H1 (cell line): ENCODE results near the gene KAT8. TPM values are rescaled to one million over a fixed set of nuclear protein-coding genes. Genes with fewer than 3 reads are reported as not detected.

Source experiments
- CTCF ChIA-PET: fragments of 300-600 bp; sonication (Branson Sonifier 250); formaldehyde crosslinking; loops from one replicate; lab custom pipeline; 2021; ENCODE audit not compliant: partially characterized antibody; lab: Charles Lee
- POLR2A ChIA-PET: fragments of 300-600 bp; sonication (Branson Sonifier 250); formaldehyde crosslinking; loops from one replicate; lab custom pipeline; 2021; ENCODE audit warnings: inconsistent platforms; ENCODE audit not compliant: partially characterized antibody; lab: Charles Lee
- DNase-seq, 2 experiments: peaks; one replicate each; pipeline versions ENCODE4 v3.0.0 to v3.0.0-alpha.2; 2010 to 2022; ENCODE audit warnings: low spot score in 2 of 2, low read depth in 1 of 2, mixed read lengths in 1 of 2
- FAIRE-seq: peaks from 2 replicates; lab custom pipeline; 2011; peaks lifted over from hg19 to GRCh38; lab: Jason Lieb, UNC
- H2AFZ ChIP-seq: 2 replicates; pipeline ENCODE4 v1.8.1; 2012; ENCODE audit warnings: low read length, inconsistent platforms
- H2AK5ac ChIP-seq: 2 replicates; pipeline ENCODE4 v1.6.1; 2013; ENCODE audit warnings: low read depth, low read length
- H2BK120ac ChIP-seq: replicated peaks from 2 replicates; pipeline ENCODE3; 2013; ENCODE audit warnings: low read depth, low read length, inconsistent platforms
- H2BK12ac ChIP-seq: 2 replicates; pipeline ENCODE4 v1.6.1; 2013; ENCODE audit warnings: low read depth, low read length
- H2BK15ac ChIP-seq: 2 replicates; pipeline ENCODE4 v1.6.1; 2013; ENCODE audit warnings: low read length
- H2BK20ac ChIP-seq: 2 replicates; pipeline ENCODE4 v1.6.1; 2013; ENCODE audit warnings: low read length
- H2BK5ac ChIP-seq: 2 replicates; pipeline ENCODE4 v1.6.1; 2013; ENCODE audit warnings: low read depth, low read length
- H3K14ac ChIP-seq: 2 replicates; pipeline ENCODE4 v1.6.1; 2013; ENCODE audit warnings: inconsistent platforms; ENCODE audit not compliant: insufficient read length
- H3K18ac ChIP-seq: 2 replicates; pipeline ENCODE4 v1.6.1; 2013; ENCODE audit warnings: low read length; ENCODE audit errors: extremely low read depth
- H3K23ac ChIP-seq: 2 replicates; pipeline ENCODE4 v1.6.1; 2013; ENCODE audit warnings: inconsistent platforms; ENCODE audit not compliant: insufficient read length
- H3K23me2 ChIP-seq: 2 replicates; pipeline ENCODE4 v1.6.1; 2013; ENCODE audit warnings: low read depth, low read length
- H3K27ac ChIP-seq: 2 replicates; pipeline ENCODE4 v1.6.1; 2011; ENCODE audit warnings: low read depth, low read length, inconsistent platforms
- H3K27me3 ChIP-seq, 4 experiments: replicated peaks in 1 of 4; 1 replicate in 1 of 4; 2 replicates in 3 of 4; pipeline versions ENCODE4 v1.6.1 to v1.8.1; 2011 to 2013; ENCODE audit warnings: low read length in 3 of 4, mild to moderate bottlenecking in 3 of 4, inconsistent platforms in 2 of 4, mixed read lengths in 2 of 4, moderate library complexity in 1 of 4; ENCODE audit not compliant: control insufficient read depth in 3 of 4, insufficient read depth in 3 of 4; ENCODE audit errors: extremely low read depth in 1 of 4
- H3K36me3 ChIP-seq, 4 experiments: 2 replicates each; pipeline versions ENCODE4 v1.6.1 to v1.8.1; 2011 to 2013; ENCODE audit warnings: mild to moderate bottlenecking in 4 of 4, low read length in 3 of 4, moderate library complexity in 2 of 4, control low read depth in 1 of 4, inconsistent platforms in 1 of 4; ENCODE audit not compliant: insufficient read depth in 4 of 4, control insufficient read depth in 2 of 4
- H3K4ac ChIP-seq: replicated peaks from 2 replicates; pipeline ENCODE3; 2013; ENCODE audit warnings: low read length, low read depth, mixed read lengths, inconsistent platforms; ENCODE audit not compliant: insufficient read length
- H3K4me1 ChIP-seq, 4 experiments: replicated peaks in 1 of 4; 1 replicate in 1 of 4; 2 replicates in 3 of 4; pipeline versions ENCODE4 v1.6.1 to v1.8.1; 2011 to 2013; ENCODE audit warnings: low read length in 3 of 4, inconsistent platforms in 2 of 4, mixed read lengths in 1 of 4; ENCODE audit not compliant: insufficient read depth in 4 of 4, control insufficient read depth in 3 of 4
- H3K4me2 ChIP-seq, 2 experiments: 2 replicates each; pipeline versions ENCODE4 v1.6.1 to v1.8.1; 2011 to 2013; ENCODE audit warnings: low read depth in 2 of 2, low read length in 2 of 2, control low read depth in 1 of 2, inconsistent platforms in 1 of 2, mild to moderate bottlenecking in 1 of 2; ENCODE audit not compliant: insufficient read depth in 1 of 2
- H3K4me3 ChIP-seq, 4 experiments: fragments of 200-600, 300-600 bp in 1 of 4; sonication (generic), shearing (Covaris generic), sonication (Bioruptor Twin) in 1 of 4; 2 replicates each; pipeline versions ENCODE4 v1.5.1 to v1.8.1; 2011 to 2016; ENCODE audit warnings: low read length in 4 of 4, low read depth in 3 of 4, control low read depth in 2 of 4, inconsistent platforms in 2 of 4, mild to moderate bottlenecking in 2 of 4, mixed read lengths in 1 of 4, moderate library complexity in 1 of 4; ENCODE audit not compliant: insufficient read depth in 2 of 4; ENCODE audit errors: extremely low read depth in 1 of 4
- H3K56ac ChIP-seq: replicated peaks from 2 replicates; pipeline ENCODE3; 2013; ENCODE audit warnings: low read depth, mild to moderate bottlenecking, mixed read lengths, low read length, inconsistent platforms; ENCODE audit not compliant: insufficient read length
- H3K79me1 ChIP-seq: 2 replicates; pipeline ENCODE4 v1.6.1; 2013; ENCODE audit warnings: low read depth, low read length, control low read depth
- H3K79me2 ChIP-seq, 2 experiments: 2 replicates each; pipeline versions ENCODE4 v1.6.1 to v1.8.1; 2012 to 2013; ENCODE audit warnings: low read length in 2 of 2, mild to moderate bottlenecking in 2 of 2, inconsistent platforms in 1 of 2; ENCODE audit not compliant: insufficient read depth in 2 of 2, control insufficient read depth in 1 of 2
- H3K9ac ChIP-seq, 4 experiments: replicated peaks in 1 of 4; 1 replicate in 1 of 4; 2 replicates in 3 of 4; pipeline versions ENCODE4 v1.6.1 to v1.8.1; 2011 to 2013; ENCODE audit warnings: low read depth in 3 of 4, low read length in 3 of 4, control low read depth in 2 of 4, mild to moderate bottlenecking in 2 of 4, moderate library complexity in 2 of 4, inconsistent platforms in 1 of 4; ENCODE audit errors: extremely low read depth in 1 of 4
- H3K9me3 ChIP-seq, 2 experiments: 2 replicates each; pipeline versions ENCODE4 v1.6.1 to v1.8.1; 2012 to 2013; ENCODE audit warnings: mild to moderate bottlenecking in 2 of 2, moderate library complexity in 2 of 2, control low read depth in 1 of 2, inconsistent platforms in 1 of 2, low read depth in 1 of 2, low read length in 1 of 2, mixed read lengths in 1 of 2; ENCODE audit not compliant: insufficient read depth in 2 of 2
- H4K20me1 ChIP-seq, 2 experiments: replicated peaks in 1 of 2; 2 replicates each; pipeline versions ENCODE3 to v1.8.1; 2011 to 2013; ENCODE audit warnings: inconsistent platforms in 2 of 2, low read length in 2 of 2, mild to moderate bottlenecking in 1 of 2; ENCODE audit not compliant: insufficient read depth in 2 of 2, control insufficient read depth in 1 of 2
- H4K5ac ChIP-seq: 2 replicates; pipeline ENCODE4 v1.6.1; 2013; ENCODE audit warnings: low read length, low read depth, mixed read lengths, inconsistent platforms; ENCODE audit not compliant: insufficient read length
- H4K8ac ChIP-seq: 2 replicates; pipeline ENCODE4 v1.8.0; 2013; ENCODE audit warnings: mild to moderate bottlenecking, moderate library complexity, low read length, inconsistent platforms; ENCODE audit not compliant: insufficient read depth; ENCODE audit errors: extremely low read depth
- H4K91ac ChIP-seq: replicated peaks from 2 replicates; pipeline ENCODE3; 2013; ENCODE audit warnings: low read length, mixed read lengths, inconsistent platforms; ENCODE audit not compliant: insufficient read length
- CBX8 ChIP-seq: fragments of 300-800, 300-1000 bp; sonication (generic); IDR thresholded peaks from 2 replicates; pipeline ENCODE4 v1.7.1; 2016; ENCODE audit warnings: low read depth, low read length, borderline replicate concordance
- E2F6 ChIP-seq: IDR thresholded peaks from 2 replicates; pipeline ENCODE4 v1.6.1; 2012; ENCODE audit warnings: inconsistent platforms
- FOSL1 ChIP-seq: IDR thresholded peaks from 2 replicates; pipeline ENCODE4 v1.6.1; 2011; ENCODE audit warnings: mild to moderate bottlenecking, low read depth, low read length, moderate library complexity; ENCODE audit not compliant: insufficient read depth
- GTF2F1 ChIP-seq: IDR thresholded peaks from 2 replicates; pipeline ENCODE4 v1.6.1; 2012; ENCODE audit warnings: low read depth, low read length, improper control_type of control experiment, borderline replicate concordance
- HDAC2 ChIP-seq, 2 experiments: fragments of 300-600 bp in 1 of 2; sonication (generic) in 1 of 2; IDR thresholded peaks; 2 replicates each; pipeline ENCODE4 v1.6.1; 2011 to 2012; ENCODE audit warnings: low read depth in 2 of 2, low read length in 2 of 2, mild to moderate bottlenecking in 2 of 2, moderate library complexity in 2 of 2, borderline replicate concordance in 1 of 2, inconsistent platforms in 1 of 2
- NANOG ChIP-seq: IDR thresholded peaks from 2 replicates; pipeline ENCODE4 v1.6.1; 2011; ENCODE audit warnings: low read length, low read depth, mild to moderate bottlenecking, inconsistent platforms; ENCODE audit not compliant: insufficient read depth, poor library complexity, severe bottlenecking
- POLR2AphosphoS5 ChIP-seq: IDR thresholded peaks from 2 replicates; pipeline ENCODE4 v1.6.1; 2011; ENCODE audit warnings: low read depth, low read length
- POU5F1 ChIP-seq: IDR thresholded peaks from 2 replicates; pipeline ENCODE4 v1.6.1; 2011; ENCODE audit warnings: low read depth, mild to moderate bottlenecking, low read length, moderate library complexity
- RBBP5 ChIP-seq: IDR thresholded peaks from 2 replicates; pipeline ENCODE4 v1.7.1; 2012; ENCODE audit warnings: low read depth, mild to moderate bottlenecking, inconsistent platforms, low read length, moderate library complexity, borderline replicate concordance
- RFX5 ChIP-seq: IDR thresholded peaks from 2 replicates; pipeline ENCODE4 v1.6.1; 2011; ENCODE audit warnings: low read depth, low read length, improper control_type of control experiment, borderline replicate concordance
- RXRA ChIP-seq: IDR thresholded peaks from 2 replicates; pipeline ENCODE4 v1.6.1; 2011; ENCODE audit warnings: low read depth, mild to moderate bottlenecking, low read length, moderate library complexity; ENCODE audit not compliant: insufficient read depth
- SIN3A ChIP-seq, 2 experiments: IDR thresholded peaks in 1 of 2; conservative IDR thresholded peaks in 1 of 2; 2 replicates each; pipeline ENCODE4 v1.6.1; 2011 to 2012; ENCODE audit warnings: low read length in 2 of 2, improper control_type of control experiment in 1 of 2, low read depth in 1 of 2, mild to moderate bottlenecking in 1 of 2
- WGBS, 2 experiments: shearing (Covaris generic) in 1 of 2; methylation state at CpG; one replicate each; pipeline versions ENCODE4 v1.1.6 to v1.1.7; 2013 to 2015; ENCODE audit warnings: low lambda C conversion rate in 2 of 2, mixed read lengths in 2 of 2, inconsistent platforms in 1 of 2, low coverage in 1 of 2, missing lambda C conversion rate in 1 of 2; ENCODE audit not compliant: insufficient replicate concordance in 2 of 2, insufficient coverage in 1 of 2, insufficient read length in 1 of 2; ENCODE audit errors: extremely low coverage in 1 of 2, missing lambda C conversion rate in 1 of 2; 5-methylcytosine and 5-hydroxymethylcytosine counted together
- polyA plus RNA-seq, 7 experiments: library from polyadenylated mRNA; depleted of rRNA in 3 of 7; stranded (reverse) in 5 of 7; unstranded in 2 of 7; fragments of >200 nt in 5 of 7; fragments of 200-250 nt in 2 of 7; gene quantifications; 1 replicate in 5 of 7; 2 replicates in 1 of 7; 4 replicates in 1 of 7; pipeline versions ENCODE4 v1.2.1 to v1.2.3, GENCODE V29; 2011 to 2013; ENCODE audit warnings: missing spikeins in 2 of 7, mixed read lengths in 2 of 7
- total RNA-seq: library from RNA; stranded (reverse); fragmentation: NEBNext Ultra II Directional; extraction: Animal tissue kit (Norgen Biotek cat#: 25700); gene quantifications from 2 replicates; pipeline ENCODE4 v1.2.1, GENCODE V29; 2021

Gene KAT8
- total and polyA plus RNA-seq, 2 of the 8 experiments (the other 6 are each of a cell fraction or from before 2014, with no cell fraction given), result 52.6 to 61.6 TPM

GRCh38 chr16:31085411-31085810 lies 32.1 kb upstream of the KAT8 start:
- peaks cover 2% of the 10 kb centered on the region; the same call in 1 of the 2 replicates for H3K79me1 ChIP-seq
- H4K5ac ChIP-seq, result no peak overlapping the region
- H2AK5ac ChIP-seq, result no peak overlapping the region
- H4K8ac ChIP-seq, result no peak overlapping the region; the same call in 1 of the 2 replicates
- H2BK5ac ChIP-seq, result no peak overlapping the region; the same call in 1 of the 2 replicates
- H3K4me1 ChIP-seq, result no peaks in the 10 kb centered on the region
- no peak overlapping the region for H2BK20ac ChIP-seq
- POLR2A ChIA-PET, result interaction anchor here (0.8 to 4.7 kb wide), 5 partner anchors 8 to 83 kb away, joined by 3 to 34 read pairs (median 5); partner anchors contain the start of genes ZNF646 and ZNF668
- no peak overlapping the region for H3K14ac ChIP-seq
- peaks cover 16 to 18% of the 10 kb centered on the region in 2 experiments for H4K20me1 ChIP-seq
- DNase-seq, result no peak
- no peak overlapping the region for H2BK15ac ChIP-seq
- no peak overlapping the region for H2BK120ac ChIP-seq
- no peak overlapping the region for H2AFZ ChIP-seq
- no peak overlapping the region for H3K27ac ChIP-seq
- H3K23me2 ChIP-seq, result no peaks in the 10 kb centered on the region
- no peak overlapping the region for H3K18ac ChIP-seq
- H3K23ac ChIP-seq, result no peak overlapping the region
- no peak overlapping the region for H2BK12ac ChIP-seq
- no peak overlapping the region for H4K91ac ChIP-seq
- H3K79me2 ChIP-seq, result peaks cover 0 to 4% of the 10 kb centered on the region in 2 experiments; a peak in 1 of 4 replicates
- H3K9ac ChIP-seq, result no peak overlapping the region
- no peak overlapping the region for H3K4me2 ChIP-seq
- 80% methylated on average over 8 of the region's 8 CpGs; no CpG with 5 or more reads in 1 of the 2 experiments for WGBS, 2 experiments
- peaks cover 0 to 14% (median 8%) of the 10 kb centered on the region in 4 experiments; a peak in 4 of 8 replicates for H3K36me3 ChIP-seq
- no peak overlapping the region for H3K4me3 ChIP-seq
- H3K27me3 ChIP-seq, result no peaks in the 10 kb centered on the region
- FAIRE-seq, result no peak
- no peak overlapping the region for H3K56ac ChIP-seq
- CTCF ChIA-PET, result interaction anchor here (0.6 to 1.7 kb wide), 3 partner anchors 10 to 132 kb away, joined by 3 to 6 read pairs (median 4); no protein-coding TSS in a partner anchor
- no peaks in the 10 kb centered on the region for H3K9me3 ChIP-seq
- H3K4ac ChIP-seq, result no peak overlapping the region
- no peak for TF ChIP-seq SIN3A (conservative IDR thresholded peaks at IDR 0.05 in 1 of 2, IDR thresholded peaks at IDR 0.05 in 1 of 2; ENCODE audit: low read depth in 1 of 2, low read length in 2 of 2)
- no peak for TF ChIP-seq HDAC2 (IDR thresholded peaks at IDR 0.05; ENCODE audit: borderline replicate concordance in 1 of 2, low read depth in 2 of 2, low read length in 2 of 2)
- no peak for TF ChIP-seq E2F6
- TF ChIP-seq RXRA, result no peak
- no peak for TF ChIP-seq CBX8
- no peak for TF ChIP-seq FOSL1
- no peak for TF ChIP-seq RBBP5
- no peak for TF ChIP-seq POU5F1
- TF ChIP-seq RFX5, result no peak
- TF ChIP-seq NANOG, result no peak
- TF ChIP-seq POLR2AphosphoS5, result no peak
- TF ChIP-seq GTF2F1, result no peak
